GM19324 (cell line): ENCODE results near the gene MAGEA12.
"Not testable (repeated sequence)": the region's sequence is repeated elsewhere in the genome, so short reads cannot be mapped to it uniquely, and the experiment has no call there.

ENCODE experiments used
- ATAC-seq: cut with Tn5 transposase; IDR thresholded peaks from one replicate; pipeline ENCODE4 v1.9.1; 2021; ENCODE audit warnings: mild to moderate bottlenecking, moderate library complexity; ENCODE audit not compliant: unreplicated experiment, low FRiP score

The MAGEA12 gene

GRCh38 chrX:152759544-152759943 lies 26.0 kb downstream of the MAGEA12 start:
- not testable (repeated sequence) for ATAC-seq

- not testable (repeated sequence) for ATAC-seq
These were observed 28.0 kb downstream of the MAGEA12 start for GRCh38 chrX:152761582-152761981.

GRCh38 chrX:152766562-152766961 lies 33.0 kb downstream of the MAGEA12 start:
- ATAC-seq: not testable (repeated sequence)

GRCh38 chrX:152769549-152770289 lies 36.2 kb downstream of the MAGEA12 start, which contains the start of gene MAGEA6:
Gene MAGEA6 (minus strand): TSS chrX:152769689. CDS start chrX:152767650, 2,039 bp downstream.
- ATAC-seq: not testable (repeated sequence)

- ATAC-seq: not testable (repeated sequence)
These were observed 53.5 kb downstream of the MAGEA12 start for GRCh38 chrX:152787062-152787461.
